ENCODE data around the gene TMEM120B. TPM values are rescaled to one million over a fixed set of nuclear protein-coding genes. Genes with fewer than 3 reads are reported as not detected.
"Not testable (repeated sequence)": the region's sequence is repeated elsewhere in the genome, so short reads cannot be mapped to it uniquely, and the experiment has no call there.

Gene TMEM120B
- total RNA-seq, 1 donor from 2014 or later, result 3.9 TPM

GRCh38 chr12:121709064-121709424, 3.5 kb upstream of the TMEM120B start:
- DNase-seq (ENCODE audit: low read depth in 2 of 2), result not testable (repeated sequence)

GRCh38 chr12:121709478-121709961, 3.0 kb upstream of the TMEM120B start:
- DNase-seq (ENCODE audit: low read depth in 2 of 2), result peak in 1 of 2 donors; percentile 30

GRCh38 chr12:121711361-121712189, 977 bp upstream of the TMEM120B start:
- no peak for DNase-seq (ENCODE audit: low read depth in 2 of 2)

- peak in 1 of 2 donors; percentile 36 for DNase-seq (ENCODE audit: low read depth in 2 of 2)
Measured at GRCh38 chr12:121712190-121712460, 427 bp upstream of the TMEM120B start.

GRCh38 chr12:121713257-121713777, 765 bp downstream of the TMEM120B start:
- no peak for DNase-seq (ENCODE audit: low read depth in 2 of 2)

- no peak for DNase-seq (ENCODE audit: low read depth in 2 of 2)
Measured at GRCh38 chr12:121713793-121714192, 1.2 kb downstream of the TMEM120B start.

DNA sequence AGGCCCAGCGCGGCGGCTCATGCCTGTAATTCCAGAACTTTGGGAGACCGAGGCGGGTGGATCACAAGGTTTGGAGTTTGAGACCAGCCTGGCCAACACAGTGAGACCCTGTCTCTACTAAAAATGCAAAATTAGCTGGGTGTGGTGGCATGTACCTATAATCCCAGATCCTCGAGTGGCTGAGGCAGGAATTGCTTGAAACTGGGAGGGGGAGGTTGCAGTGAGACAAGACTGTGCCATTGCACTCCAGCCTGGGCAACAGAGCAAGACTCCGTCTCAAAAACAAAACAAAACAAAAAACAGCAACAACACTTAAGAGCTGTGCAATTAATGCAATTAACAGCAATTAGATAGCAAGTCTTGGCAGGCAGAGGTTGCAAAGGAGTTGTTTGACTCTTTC, 2.5 kb downstream of the TMEM120B start:
- not testable (repeated sequence) for DNase-seq (ENCODE audit: low read depth in 2 of 2)

DNA sequence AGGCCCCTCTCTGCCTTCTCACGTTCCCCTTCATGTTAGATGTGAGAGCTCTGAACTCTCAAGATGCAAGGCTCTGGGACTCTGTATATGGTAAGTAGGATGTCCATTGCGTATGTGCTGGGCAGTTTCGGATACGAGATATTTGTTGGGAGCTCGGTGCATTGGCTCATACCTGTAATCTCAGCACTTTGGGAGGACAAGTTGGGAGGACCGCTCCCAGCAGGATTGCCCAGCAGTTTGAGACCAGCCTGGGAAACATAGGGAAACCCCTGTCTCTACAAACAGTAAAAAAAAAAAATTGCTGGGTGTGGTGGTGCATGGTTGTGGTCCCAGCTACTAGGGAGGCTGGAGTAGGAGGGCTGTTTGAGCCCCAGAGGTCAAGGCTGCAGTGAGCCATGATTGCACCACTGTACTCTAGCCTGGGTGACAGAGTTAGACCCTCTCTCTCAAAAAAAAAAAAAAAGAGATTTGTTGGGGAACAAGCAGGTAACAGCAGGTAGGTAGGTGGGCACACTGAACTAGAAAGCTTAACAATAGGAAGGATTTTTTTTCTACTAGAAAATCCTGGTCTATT, 3.4 kb downstream of the TMEM120B start:
- no peak for DNase-seq (ENCODE audit: low read depth in 2 of 2)

- peak in 1 of 2 donors; percentile 37 for DNase-seq (ENCODE audit: low read depth in 2 of 2)
Measured at GRCh38 chr12:121717041-121717699, 4.6 kb downstream of the TMEM120B start.

DNA sequence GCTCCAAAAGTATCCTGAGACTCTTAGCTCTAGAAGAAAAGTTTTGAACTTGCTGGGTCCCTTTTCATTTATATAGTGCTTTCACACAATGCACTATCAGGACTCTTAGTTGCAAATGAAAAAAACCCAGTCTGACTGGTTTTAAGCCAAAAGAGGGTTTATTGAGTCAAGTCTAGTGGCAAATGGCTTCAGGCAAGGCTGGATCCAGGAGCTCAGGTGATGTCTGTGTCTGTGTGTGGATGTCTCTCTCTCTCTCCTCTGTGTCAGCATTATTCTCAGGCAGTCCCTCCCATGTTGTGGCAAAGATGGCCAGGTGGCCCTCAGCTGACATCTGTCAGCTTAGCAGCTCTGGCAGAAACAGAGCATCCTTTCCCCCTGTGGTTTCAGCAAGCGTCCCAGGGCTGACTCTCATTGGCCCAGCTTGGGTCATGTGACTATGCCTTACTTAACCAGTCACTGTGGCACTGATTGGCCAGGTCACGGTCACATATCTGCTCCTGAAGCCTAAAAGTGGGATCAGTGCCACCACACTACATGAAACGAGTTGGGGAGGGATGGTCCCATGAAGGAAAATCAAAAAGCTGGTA, 6.2 kb downstream of the TMEM120B start:
- no peak for DNase-seq (ENCODE audit: low read depth in 2 of 2)

- peak in 1 of 2 donors; percentile 40 for DNase-seq (ENCODE audit: low read depth in 2 of 2)
Measured at GRCh38 chr12:121719926-121720414, 7.4 kb downstream of the TMEM120B start.

DNA sequence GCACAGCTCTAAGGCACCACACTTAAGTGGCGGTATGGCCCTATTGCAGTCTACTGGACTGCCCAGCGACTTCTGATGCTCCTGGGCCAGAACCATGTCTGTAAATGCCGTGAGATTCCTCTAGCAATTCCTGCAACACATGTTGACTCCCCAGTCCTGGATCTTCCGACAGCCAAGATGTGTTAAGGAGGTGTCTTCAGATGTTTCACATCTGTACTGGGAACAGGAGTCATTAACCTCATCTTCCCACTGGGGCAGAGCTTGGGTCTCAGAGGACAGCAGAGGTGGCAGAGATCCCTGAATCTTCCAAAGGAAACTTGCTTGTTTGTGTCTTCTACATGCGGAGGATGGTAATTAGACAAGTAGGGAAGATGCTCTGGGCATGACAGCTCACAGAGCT, 8.2 kb downstream of the TMEM120B start:
- DNase-seq (ENCODE audit: low read depth in 2 of 2), result no peak

- DNase-seq (ENCODE audit: low read depth in 2 of 2), result no peak
Measured at GRCh38 chr12:121722511-121722910, 10.0 kb downstream of the TMEM120B start.

GRCh38 chr12:121723200-121723599, 10.6 kb downstream of the TMEM120B start:
- DNase-seq (ENCODE audit: low read depth in 2 of 2), result no peak

GRCh38 chr12:121724925-121725324, 12.4 kb downstream of the TMEM120B start:
- DNase-seq (ENCODE audit: low read depth in 2 of 2), result peak in 1 of 2 donors; percentile 15

- no peak for DNase-seq (ENCODE audit: low read depth in 2 of 2)
Measured at GRCh38 chr12:121725423-121725822, 12.9 kb downstream of the TMEM120B start.

DNA sequence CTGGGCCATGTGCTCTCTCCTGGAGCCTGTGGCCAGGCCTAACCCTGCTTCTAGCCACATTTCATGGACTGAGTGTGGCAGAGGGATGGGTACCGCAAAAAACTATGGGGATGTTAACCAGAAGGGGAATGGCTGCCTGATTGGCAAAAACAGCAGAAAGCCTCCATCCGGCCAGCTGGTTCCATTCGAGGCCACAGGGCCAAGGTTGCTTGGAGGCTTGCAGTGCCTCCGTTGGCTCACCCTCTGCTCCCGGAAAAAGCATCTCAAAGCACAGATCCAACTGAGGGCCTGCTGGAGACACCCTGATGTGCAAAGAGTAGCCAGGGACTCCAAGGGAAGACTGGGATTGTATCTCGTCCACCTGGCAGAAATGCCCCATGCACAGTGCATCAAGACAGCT, 16.5 kb downstream of the TMEM120B start:
- no peak for DNase-seq (ENCODE audit: low read depth in 2 of 2)

- no peak for DNase-seq (ENCODE audit: low read depth in 2 of 2)
Measured at GRCh38 chr12:121731473-121731872, 18.9 kb downstream of the TMEM120B start.

- DNase-seq (ENCODE audit: low read depth in 2 of 2), result no peak
Measured at GRCh38 chr12:121733849-121734248, 21.3 kb downstream of the TMEM120B start.

DNA sequence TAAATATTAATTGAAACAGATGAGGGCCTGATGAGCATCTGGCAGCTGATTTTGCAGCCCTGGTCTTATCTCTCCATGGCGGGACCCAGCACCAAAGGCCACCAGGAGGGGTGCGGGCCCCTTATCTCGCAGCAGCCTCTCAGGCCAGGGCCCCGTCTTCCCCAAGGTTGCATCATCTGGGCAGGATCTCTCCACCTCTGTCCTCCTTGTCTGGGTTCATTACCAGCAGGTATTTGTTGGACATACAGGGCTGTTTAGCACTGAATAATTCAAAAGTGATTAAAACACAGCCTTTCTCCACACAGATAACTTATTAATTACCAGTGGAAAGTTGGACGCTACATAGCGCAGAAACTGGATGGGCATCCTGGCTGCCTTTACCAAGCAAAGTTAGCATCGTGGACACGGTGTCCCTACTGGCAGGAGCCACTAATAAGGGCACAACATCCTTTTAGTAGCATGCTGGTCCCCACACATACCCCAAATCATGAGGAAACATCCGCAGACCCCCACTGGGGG, 25.8 kb downstream of the TMEM120B start:
- DNase-seq (ENCODE audit: low read depth in 2 of 2), result no peak

GRCh38 chr12:121740847-121741246, 28.3 kb downstream of the TMEM120B start:
- no peak for DNase-seq (ENCODE audit: low read depth in 2 of 2)

GRCh38 chr12:121741743-121742142, 29.2 kb downstream of the TMEM120B start:
- DNase-seq (ENCODE audit: low read depth in 2 of 2), result no peak

Measured in dermis microvascular lymphatic vessel endothelial cell (primary cell).